Gastroesophageal sphincter (tissue), 3 donors: Measurements from ENCODE around the gene TECPR2.

Experiments
- EP300 ChIP-seq: sonication (generic); formaldehyde crosslinking; IDR thresholded peaks from one replicate; pipeline ENCODE4 v1.6.1; 2017; ENCODE audit warnings: antibody characterized with exemption, mild to moderate bottlenecking
- POLR2A ChIP-seq, 2 donors: fragments of 450-650 bp; IDR thresholded peaks; one replicate each; pipeline ENCODE4 v1.6.1; 2017; ENCODE audit warnings: antibody characterized with exemption in 2 of 2, mild to moderate bottlenecking in 2 of 2, moderate library complexity in 1 of 2
- TF ChIP-seq, protein P1 (sequence below), 4 experiments: fragments of 200-600 bp in 2 of 4; fragments of 450-650 bp in 2 of 4; sonication (generic) in 1 of 4; IDR thresholded peaks; one replicate each; pipeline ENCODE4 v1.5.1; 2017 to 2019; ENCODE audit warnings: antibody characterized with exemption in 4 of 4, mild to moderate bottlenecking in 2 of 4, moderate library complexity in 2 of 4

DNA sequence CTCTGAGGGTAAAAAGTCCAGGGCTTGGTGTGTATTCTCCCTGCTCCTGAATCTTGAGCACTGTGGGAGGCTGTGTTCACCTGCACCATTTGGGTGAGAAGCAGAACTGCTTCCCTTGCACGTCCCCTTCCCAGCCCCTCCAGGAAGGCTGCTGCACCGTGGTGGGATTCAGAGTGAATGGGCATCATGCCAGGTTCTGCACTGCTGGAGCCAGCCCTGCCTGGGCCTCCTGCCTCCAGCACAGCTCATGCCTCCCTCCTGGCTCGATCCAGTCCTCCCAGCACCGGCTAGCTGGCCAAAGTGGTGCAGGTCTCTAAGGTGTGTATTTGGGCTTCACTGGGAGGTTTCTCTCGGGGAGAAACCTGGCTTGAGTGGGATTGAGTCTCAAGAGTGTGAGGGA, 92.0 kb downstream of the TECPR2 start:
- TF ChIP-seq, protein P1, sequence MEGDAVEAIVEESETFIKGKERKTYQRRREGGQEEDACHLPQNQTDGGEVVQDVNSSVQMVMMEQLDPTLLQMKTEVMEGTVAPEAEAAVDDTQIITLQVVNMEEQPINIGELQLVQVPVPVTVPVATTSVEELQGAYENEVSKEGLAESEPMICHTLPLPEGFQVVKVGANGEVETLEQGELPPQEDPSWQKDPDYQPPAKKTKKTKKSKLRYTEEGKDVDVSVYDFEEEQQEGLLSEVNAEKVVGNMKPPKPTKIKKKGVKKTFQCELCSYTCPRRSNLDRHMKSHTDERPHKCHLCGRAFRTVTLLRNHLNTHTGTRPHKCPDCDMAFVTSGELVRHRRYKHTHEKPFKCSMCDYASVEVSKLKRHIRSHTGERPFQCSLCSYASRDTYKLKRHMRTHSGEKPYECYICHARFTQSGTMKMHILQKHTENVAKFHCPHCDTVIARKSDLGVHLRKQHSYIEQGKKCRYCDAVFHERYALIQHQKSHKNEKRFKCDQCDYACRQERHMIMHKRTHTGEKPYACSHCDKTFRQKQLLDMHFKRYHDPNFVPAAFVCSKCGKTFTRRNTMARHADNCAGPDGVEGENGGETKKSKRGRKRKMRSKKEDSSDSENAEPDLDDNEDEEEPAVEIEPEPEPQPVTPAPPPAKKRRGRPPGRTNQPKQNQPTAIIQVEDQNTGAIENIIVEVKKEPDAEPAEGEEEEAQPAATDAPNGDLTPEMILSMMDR (IDR thresholded peaks at IDR 0.05) = no peak
- TF ChIP-seq POLR2A (IDR thresholded peaks at IDR 0.05) = no peak
- no peak for TF ChIP-seq EP300
